BE2C (cell line): ENCODE measurements around the gene ITGA3.

ENCODE experiments used
- DNase-seq: peaks from one replicate; pipeline ENCODE4 v3.0.0-alpha.2; 2020
- H3K27me3 ChIP-seq: fragments of 250-450 bp; sonication (Bioruptor Pico); 2 replicates; pipeline ENCODE4 v1.5.1; 2020; ENCODE audit warnings: mild to moderate bottlenecking
- H3K36me3 ChIP-seq: fragments of 250-450 bp; sonication (Bioruptor Pico); 2 replicates; pipeline ENCODE4 v1.5.1; 2020; ENCODE audit warnings: mild to moderate bottlenecking
- H3K4me1 ChIP-seq: fragments of 250-450 bp; sonication (Bioruptor Pico); 2 replicates; pipeline ENCODE4 v1.5.1; 2020
- H3K4me3 ChIP-seq: 2 replicates; pipeline ENCODE4 v1.5.1; 2011; ENCODE audit warnings: low read depth, low read length
- H3K9me3 ChIP-seq: fragments of 250-450 bp; sonication (Bioruptor Pico); 2 replicates; pipeline ENCODE4 v1.5.1; 2020
- TF ChIP-seq, protein P1 (sequence below): IDR thresholded peaks from 2 replicates; pipeline ENCODE4 v1.5.1; 2012; ENCODE audit warnings: mild to moderate bottlenecking, low read depth, low read length

ITGA3 gene

GRCh38 chr17:50080827-50081226, 24.9 kb downstream of the ITGA3 start:
- Histone ChIP-seq H3K36me3 (no peaks in the 10 kb centered on the region), H3K4me3 (no peak overlapping the region), H3K27me3 (no peaks in the 10 kb centered on the region), H3K9me3 (no peaks in the 10 kb centered on the region), H3K4me1 (no peaks in the 10 kb centered on the region)
- DNase-seq: no peak
- TF ChIP-seq, protein P1, sequence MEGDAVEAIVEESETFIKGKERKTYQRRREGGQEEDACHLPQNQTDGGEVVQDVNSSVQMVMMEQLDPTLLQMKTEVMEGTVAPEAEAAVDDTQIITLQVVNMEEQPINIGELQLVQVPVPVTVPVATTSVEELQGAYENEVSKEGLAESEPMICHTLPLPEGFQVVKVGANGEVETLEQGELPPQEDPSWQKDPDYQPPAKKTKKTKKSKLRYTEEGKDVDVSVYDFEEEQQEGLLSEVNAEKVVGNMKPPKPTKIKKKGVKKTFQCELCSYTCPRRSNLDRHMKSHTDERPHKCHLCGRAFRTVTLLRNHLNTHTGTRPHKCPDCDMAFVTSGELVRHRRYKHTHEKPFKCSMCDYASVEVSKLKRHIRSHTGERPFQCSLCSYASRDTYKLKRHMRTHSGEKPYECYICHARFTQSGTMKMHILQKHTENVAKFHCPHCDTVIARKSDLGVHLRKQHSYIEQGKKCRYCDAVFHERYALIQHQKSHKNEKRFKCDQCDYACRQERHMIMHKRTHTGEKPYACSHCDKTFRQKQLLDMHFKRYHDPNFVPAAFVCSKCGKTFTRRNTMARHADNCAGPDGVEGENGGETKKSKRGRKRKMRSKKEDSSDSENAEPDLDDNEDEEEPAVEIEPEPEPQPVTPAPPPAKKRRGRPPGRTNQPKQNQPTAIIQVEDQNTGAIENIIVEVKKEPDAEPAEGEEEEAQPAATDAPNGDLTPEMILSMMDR: no peak

DNA sequence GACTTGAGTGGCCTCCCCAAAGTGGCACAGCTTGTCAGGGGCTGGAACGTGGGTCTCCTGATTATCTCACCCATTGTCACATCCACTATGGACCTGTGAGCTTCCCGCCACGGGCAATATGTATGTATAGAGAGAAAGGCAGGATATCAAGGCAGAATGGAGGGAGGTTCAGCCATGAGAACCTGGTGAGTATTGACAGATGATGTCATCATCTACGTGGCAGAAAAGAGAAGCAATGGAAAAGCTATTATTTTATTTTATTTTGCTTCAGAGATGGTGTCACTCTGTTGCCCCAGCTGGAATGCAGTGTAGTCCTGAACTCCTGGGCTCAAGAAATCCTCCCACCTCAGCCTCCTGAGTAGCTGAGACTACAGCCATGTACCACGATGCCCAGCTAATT, 25.8 kb downstream of the ITGA3 start:
- TF ChIP-seq, protein P1: no peak
- Histone ChIP-seq H3K9me3 (no peaks in the 10 kb centered on the region), H3K36me3 (no peaks in the 10 kb centered on the region), H3K27me3 (no peaks in the 10 kb centered on the region), H3K4me1 (no peaks in the 10 kb centered on the region), H3K4me3 (no peak overlapping the region)
- DNase-seq: no peak

DNA sequence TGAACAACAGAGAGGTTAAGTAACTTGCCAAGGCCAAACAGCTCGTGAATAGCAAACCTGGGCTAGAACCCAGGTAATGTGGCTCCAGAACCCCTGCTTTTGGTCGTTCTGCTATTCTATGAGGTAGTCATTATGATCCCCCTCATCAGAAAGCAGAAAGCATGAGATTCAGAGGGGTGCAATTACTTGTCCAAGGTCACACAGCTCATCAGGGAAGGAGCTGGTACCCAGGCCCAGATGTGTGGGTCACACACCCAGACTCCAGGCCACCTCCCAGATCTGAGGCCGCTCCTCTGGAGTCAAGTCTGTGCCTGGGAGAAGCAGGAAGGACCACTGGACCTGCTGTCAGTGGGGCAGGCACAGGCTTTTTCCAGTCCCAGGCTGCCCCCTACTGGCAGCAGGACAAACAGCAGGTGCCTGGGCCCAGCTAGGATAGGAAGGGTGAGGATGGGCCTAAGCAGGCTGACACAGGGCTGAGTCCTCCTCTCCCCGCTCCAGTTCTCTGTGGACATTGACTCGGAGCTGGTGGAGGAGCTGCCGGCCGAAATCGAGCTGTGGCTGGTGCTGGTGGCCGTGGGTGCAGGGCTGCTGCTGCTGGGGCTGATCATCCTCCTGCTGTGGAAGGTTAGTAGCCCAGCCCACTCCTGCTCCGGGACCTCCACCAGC, 31.5 kb downstream of the ITGA3 start:
- Histone ChIP-seq H3K4me1 (no peaks in the 10 kb centered on the region), H3K9me3 (no peaks in the 10 kb centered on the region), H3K36me3 (no peaks in the 10 kb centered on the region), H3K27me3 (no peaks in the 10 kb centered on the region), H3K4me3 (no peak overlapping the region)
- TF ChIP-seq, protein P1: peak; percentile 97
- DNase-seq: peak; percentile 79

- H3K36me3 ChIP-seq: no peaks in the 10 kb centered on the region
- DNase-seq: no peak
- H3K4me3 ChIP-seq: no peak overlapping the region
- TF ChIP-seq, protein P1: no peak
- H3K9me3 ChIP-seq: no peaks in the 10 kb centered on the region
- no peaks in the 10 kb centered on the region for H3K4me1 ChIP-seq
- H3K27me3 ChIP-seq: no peaks in the 10 kb centered on the region
These were observed 32.0 kb downstream of the ITGA3 start for GRCh38 chr17:50087912-50088405.

- DNase-seq: no peak
- Histone ChIP-seq H3K4me1 (no peaks in the 10 kb centered on the region), H3K36me3 (no peaks in the 10 kb centered on the region), H3K27me3 (no peaks in the 10 kb centered on the region), H3K4me3 (no peak overlapping the region), H3K9me3 (no peaks in the 10 kb centered on the region)
- TF ChIP-seq, protein P1: no peak
These were observed 33.3 kb downstream of the ITGA3 start for GRCh38 chr17:50088952-50089825.

GRCh38 chr17:50090071-50090470, 34.2 kb downstream of the ITGA3 start:
- no peaks in the 10 kb centered on the region for H3K27me3 ChIP-seq
- no peak for DNase-seq
- no peaks in the 10 kb centered on the region for H3K4me1 ChIP-seq
- no peak overlapping the region for H3K4me3 ChIP-seq
- TF ChIP-seq, protein P1: no peak
- no peaks in the 10 kb centered on the region for H3K36me3 ChIP-seq
- H3K9me3 ChIP-seq: no peaks in the 10 kb centered on the region
